BLaER1 treated with 17β-estradiol and CSF1 and Interleukin-3, amounts not matched to agents 10 nM and 100 nM (cell line): ENCODE data around the gene RBM19.

Experiments
- H3K27ac ChIP-seq, 11 experiments: shearing (Covaris generic); formaldehyde crosslinking; 2 replicates each; pipeline ENCODE4 v1.8.1; 2022
- H3K27me3 ChIP-seq, 11 experiments: shearing (Covaris generic); formaldehyde crosslinking; 2 replicates each; pipeline ENCODE4 v1.8.1; 2022
- H3K36me3 ChIP-seq, 11 experiments: shearing (Covaris generic); formaldehyde crosslinking; 2 replicates each; pipeline ENCODE4 v1.8.1; 2022
- H3K4me1 ChIP-seq, 10 experiments: shearing (Covaris generic); formaldehyde crosslinking; 2 replicates each; pipeline ENCODE4 v1.8.1; 2022
- H3K4me2 ChIP-seq, 11 experiments: shearing (Covaris generic); formaldehyde crosslinking; 2 replicates each; pipeline ENCODE4 v1.8.1; 2022
- H3K4me3 ChIP-seq, 10 experiments: shearing (Covaris generic); formaldehyde crosslinking; 2 replicates each; pipeline ENCODE4 v1.8.1; 2022
- H3K9ac ChIP-seq, 11 experiments: shearing (Covaris generic); formaldehyde crosslinking; 2 replicates each; pipeline ENCODE4 v1.8.1; 2022
- H3K9me3 ChIP-seq, 11 experiments: shearing (Covaris generic); formaldehyde crosslinking; replicated peaks in 1 of 11; 2 replicates each; pipeline ENCODE4 v1.8.1; 2022
- H4K20me1 ChIP-seq, 11 experiments: shearing (Covaris generic); formaldehyde crosslinking; 2 replicates each; pipeline ENCODE4 v1.8.1; 2022
- Cebpa-rat ChIP-seq, 11 experiments: shearing (Covaris generic); IDR thresholded peaks; 2 replicates each; pipeline ENCODE4 v1.8.1; 2022

Gene RBM19

DNA sequence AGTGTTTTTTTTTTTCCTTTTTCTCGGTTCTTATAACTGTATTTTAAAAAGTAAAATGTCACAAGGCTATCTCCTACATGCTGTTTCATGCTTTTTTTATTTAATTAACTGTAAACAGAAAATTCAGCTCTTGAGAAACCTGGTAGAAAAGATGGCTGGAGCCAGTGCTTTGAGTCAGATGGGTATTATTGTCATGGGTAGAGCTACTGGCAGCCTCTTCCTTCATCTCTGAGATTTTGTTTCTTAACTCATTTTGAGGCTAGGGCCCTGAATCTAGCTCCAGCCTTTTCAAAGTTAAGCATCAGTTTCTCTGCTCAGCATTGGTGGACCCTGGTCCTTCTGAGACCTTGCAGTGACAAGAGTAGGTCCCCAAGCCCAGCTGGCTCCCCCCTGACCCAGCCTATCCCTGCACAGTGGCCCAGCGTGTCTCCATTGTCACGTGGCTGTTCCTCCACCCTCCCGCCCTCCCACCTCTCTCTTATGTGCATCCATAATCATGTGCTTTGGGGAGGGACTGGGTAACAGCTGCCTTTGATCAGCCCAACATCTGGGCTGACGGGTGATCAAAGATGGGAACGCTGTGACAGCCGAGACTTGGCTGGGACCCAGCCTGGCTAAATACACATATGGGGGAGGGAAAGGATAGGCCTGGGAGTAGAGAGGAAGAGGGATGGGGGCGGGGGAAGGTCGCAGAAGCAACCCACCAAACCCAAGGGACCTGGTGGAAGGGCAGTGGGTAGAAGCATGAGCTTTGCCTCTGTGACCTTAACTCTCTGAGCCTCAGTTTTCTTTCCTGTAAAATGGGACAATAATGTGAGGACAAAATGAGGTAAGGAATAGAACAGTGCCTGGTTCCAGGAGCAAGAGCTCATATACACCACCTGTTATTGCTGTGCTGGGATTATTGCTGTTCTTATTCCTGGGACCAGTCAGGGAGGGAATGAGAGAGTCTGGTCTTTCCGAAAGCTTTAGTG, 24.4 kb upstream of the RBM19 start:
- H3K9me3 ChIP-seq: peaks cover 0 to 21% (median 14%) of the 10 kb centered on the region in 11 experiments; a peak in 13 of 22 replicates
- no peak overlapping the region for H3K4me3 ChIP-seq
- no peak for TF ChIP-seq Cebpa-rat (IDR thresholded peaks at IDR 0.05)
- H3K36me3 ChIP-seq: no peaks in the 10 kb centered on the region
- H3K4me1 ChIP-seq: peaks cover 0 to 11% (median 2%) of the 10 kb centered on the region in 10 experiments; a peak in 6 of 20 replicates
- no peaks in the 10 kb centered on the region for H3K27me3 ChIP-seq
- H3K9ac ChIP-seq: no peak overlapping the region
- H3K27ac ChIP-seq: no peak overlapping the region
- peak overlapping the region in 3 of 11 experiments; percentile 20 to 24 (median 23); a peak in 1 of 22 replicates for H3K4me2 ChIP-seq
- H4K20me1 ChIP-seq: no peaks in the 10 kb centered on the region

GRCh38 chr12:113988976-113989375, 22.9 kb upstream of the RBM19 start:
- Histone ChIP-seq H3K27ac (no peak overlapping the region), H3K4me1 (peaks cover 0 to 11% (median 2%) of the 10 kb centered on the region in 10 experiments; a peak in 6 of 20 replicates), H3K4me2 (no peak overlapping the region), H3K27me3 (no peaks in the 10 kb centered on the region), H3K4me3 (no peak overlapping the region), H4K20me1 (no peaks in the 10 kb centered on the region; a peak in 1 of 22 replicates), H3K9ac (no peak overlapping the region), H3K36me3 (no peaks in the 10 kb centered on the region), H3K9me3 (peaks cover 0 to 21% (median 14%) of the 10 kb centered on the region in 11 experiments; a peak in 13 of 22 replicates)
- no peak for TF ChIP-seq Cebpa-rat (IDR thresholded peaks at IDR 0.05)

DNA sequence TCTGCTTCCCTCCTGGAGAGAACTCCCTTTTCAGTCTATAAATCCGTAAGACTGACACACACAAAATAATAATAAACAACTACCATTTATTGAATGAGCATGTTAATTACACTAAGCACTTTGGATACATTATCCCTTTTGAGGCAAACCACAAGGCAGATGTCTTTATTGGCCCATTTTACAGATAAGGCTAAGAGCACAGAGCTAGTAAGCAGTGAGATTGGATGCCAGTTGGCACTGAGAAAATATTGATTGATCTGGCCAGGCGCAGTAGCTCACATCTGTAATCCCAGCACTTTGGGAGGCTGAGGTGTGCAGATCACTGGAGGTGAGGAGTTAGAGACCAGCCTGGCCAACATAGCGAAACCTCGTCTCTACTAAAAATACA, 21.9 kb upstream of the RBM19 start:
- no peak for TF ChIP-seq Cebpa-rat (IDR thresholded peaks at IDR 0.05)
- no peak overlapping the region for H3K27ac ChIP-seq
- no peaks in the 10 kb centered on the region for H3K27me3 ChIP-seq
- H3K9ac ChIP-seq: no peak overlapping the region
- no peaks in the 10 kb centered on the region; a peak in 1 of 22 replicates for H4K20me1 ChIP-seq
- H3K4me1 ChIP-seq: peaks cover 0 to 12% (median 2%) of the 10 kb centered on the region in 10 experiments; a peak in 6 of 20 replicates
- no peak overlapping the region for H3K4me3 ChIP-seq
- H3K4me2 ChIP-seq: no peak overlapping the region
- no peaks in the 10 kb centered on the region for H3K36me3 ChIP-seq
- H3K9me3 ChIP-seq: peaks cover 0 to 14% (median 10%) of the 10 kb centered on the region in 11 experiments; a peak in 12 of 22 replicates

GRCh38 chr12:113987261-113988063, 21.3 kb upstream of the RBM19 start:
- TF ChIP-seq Cebpa-rat (IDR thresholded peaks at IDR 0.05): no peak
- H3K4me2 ChIP-seq: no peak overlapping the region
- H3K9me3 ChIP-seq: peaks cover 0 to 8% (median 4%) of the 10 kb centered on the region in 11 experiments; a peak in 11 of 22 replicates
- no peaks in the 10 kb centered on the region for H3K27me3 ChIP-seq
- no peaks in the 10 kb centered on the region for H3K36me3 ChIP-seq
- peaks cover 0 to 12% (median 2%) of the 10 kb centered on the region in 10 experiments; a peak in 6 of 20 replicates for H3K4me1 ChIP-seq
- H3K27ac ChIP-seq: no peak overlapping the region
- no peak overlapping the region for H3K4me3 ChIP-seq
- no peak overlapping the region for H3K9ac ChIP-seq
- H4K20me1 ChIP-seq: no peaks in the 10 kb centered on the region; a peak in 1 of 22 replicates

DNA sequence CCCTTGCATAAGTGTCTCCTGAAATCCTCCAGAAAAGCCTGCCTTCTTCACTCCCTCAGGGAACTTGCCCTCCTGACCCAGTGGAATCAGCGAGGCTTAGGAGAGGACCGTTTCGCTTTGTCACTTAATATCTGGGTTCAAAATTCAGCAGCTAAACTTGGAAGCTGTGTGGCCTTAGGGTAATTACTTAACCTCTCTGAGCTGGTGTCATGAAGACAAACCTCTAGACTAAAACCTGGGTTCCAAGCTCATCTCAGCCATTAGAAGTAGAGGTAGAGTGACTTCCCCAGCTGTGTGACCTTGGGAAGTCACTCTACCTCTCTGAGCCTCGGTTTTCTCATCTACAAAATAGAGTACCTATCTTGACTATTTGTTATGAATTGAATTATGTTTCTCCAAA, 18.3 kb upstream of the RBM19 start:
- H3K27me3 ChIP-seq: no peaks in the 10 kb centered on the region
- 0 out of 20 replicates have a peak, but pooled peaks cover 0 to 2% (median 0%) of the 10 kb centered on the region in 10 experiments for H3K4me1 ChIP-seq
- H3K9me3 ChIP-seq: no peaks in the 10 kb centered on the region
- no peaks in the 10 kb centered on the region; a peak in 2 of 22 replicates for H4K20me1 ChIP-seq
- H3K4me2 ChIP-seq: no peak overlapping the region
- no peak overlapping the region for H3K27ac ChIP-seq
- no peak overlapping the region for H3K9ac ChIP-seq
- no peak for TF ChIP-seq Cebpa-rat (IDR thresholded peaks at IDR 0.05)
- H3K36me3 ChIP-seq: no peaks in the 10 kb centered on the region
- no peak overlapping the region for H3K4me3 ChIP-seq

DNA sequence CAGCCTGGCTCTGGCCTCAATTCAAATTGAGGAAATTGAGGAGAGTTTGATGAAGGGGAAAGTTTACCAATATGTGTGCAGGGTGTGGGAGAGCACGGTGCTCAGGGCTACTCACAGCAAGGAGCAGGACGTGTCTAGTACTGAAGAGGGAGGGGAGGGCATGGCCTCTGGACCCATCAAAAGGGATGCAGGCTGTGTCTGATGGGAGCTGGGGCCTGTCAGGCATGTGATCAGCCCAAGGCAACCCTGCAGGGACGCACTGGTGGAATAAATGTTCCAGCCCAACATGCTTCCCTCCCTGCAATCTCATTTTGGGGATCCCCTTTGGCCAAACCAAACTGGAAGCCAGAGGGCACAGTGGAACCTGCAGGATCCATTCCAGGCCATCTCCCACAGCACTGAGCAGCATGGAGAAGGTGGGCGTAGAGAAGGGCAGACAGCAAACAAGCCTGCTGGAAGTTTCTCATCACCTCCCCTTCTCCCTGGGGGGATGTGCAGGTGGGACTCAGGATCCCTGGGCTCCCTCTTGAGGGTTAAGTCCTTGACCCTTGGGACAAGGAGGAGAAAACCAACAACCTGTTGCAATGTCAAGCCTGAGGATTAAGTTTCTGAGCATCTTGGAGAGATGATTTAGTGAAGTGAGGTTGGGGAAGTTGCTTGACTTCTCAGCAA, 17.8 kb upstream of the RBM19 start:
- Histone ChIP-seq H4K20me1 (no peaks in the 10 kb centered on the region; a peak in 2 of 22 replicates), H3K9ac (no peak overlapping the region), H3K9me3 (no peaks in the 10 kb centered on the region), H3K4me3 (no peak overlapping the region), H3K27me3 (no peaks in the 10 kb centered on the region), H3K36me3 (no peaks in the 10 kb centered on the region), H3K4me2 (no peak overlapping the region), H3K4me1 (0 out of 20 replicates have a peak, but pooled peaks cover 0 to 2% (median 0%) of the 10 kb centered on the region in 10 experiments), H3K27ac (no peak overlapping the region)
- TF ChIP-seq Cebpa-rat (IDR thresholded peaks at IDR 0.05): no peak

GRCh38 chr12:113983265-113983664, 17.1 kb upstream of the RBM19 start:
- H3K4me3 ChIP-seq: no peak overlapping the region
- TF ChIP-seq Cebpa-rat (IDR thresholded peaks at IDR 0.05): no peak
- H3K27me3 ChIP-seq: no peaks in the 10 kb centered on the region
- H4K20me1 ChIP-seq: no peaks in the 10 kb centered on the region; a peak in 2 of 22 replicates
- H3K9me3 ChIP-seq: no peaks in the 10 kb centered on the region
- no peak overlapping the region for H3K4me2 ChIP-seq
- H3K9ac ChIP-seq: no peak overlapping the region
- H3K27ac ChIP-seq: no peak overlapping the region
- H3K4me1 ChIP-seq: 0 out of 20 replicates have a peak, but pooled peaks cover 0 to 2% (median 0%) of the 10 kb centered on the region in 10 experiments
- H3K36me3 ChIP-seq: no peaks in the 10 kb centered on the region

DNA sequence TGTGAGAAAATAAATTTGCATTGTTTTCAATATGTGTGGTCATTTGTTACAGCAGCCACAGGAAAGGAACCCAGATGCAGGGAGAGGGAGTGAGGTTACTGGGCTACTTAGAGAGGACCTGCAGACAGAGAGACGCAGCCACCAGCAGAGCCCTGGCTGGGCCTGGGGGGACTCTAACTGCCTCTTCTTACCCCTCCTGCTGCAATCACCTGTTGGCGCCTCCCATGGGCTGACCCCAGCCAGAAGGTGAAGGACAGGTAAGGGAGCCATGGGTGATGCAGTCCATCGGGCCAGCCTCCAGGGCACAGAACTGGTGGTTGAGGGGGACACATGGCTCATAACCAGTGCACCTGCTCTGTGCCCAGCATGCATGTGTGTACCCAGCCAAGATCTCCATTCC, 15.8 kb upstream of the RBM19 start:
- no peak overlapping the region for H3K4me3 ChIP-seq
- H3K4me2 ChIP-seq: no peak overlapping the region
- no peaks in the 10 kb centered on the region; a peak in 2 of 22 replicates for H4K20me1 ChIP-seq
- no peaks in the 10 kb centered on the region for H3K36me3 ChIP-seq
- H3K27ac ChIP-seq: no peak overlapping the region
- H3K9ac ChIP-seq: no peak overlapping the region
- TF ChIP-seq Cebpa-rat (IDR thresholded peaks at IDR 0.05): no peak
- H3K27me3 ChIP-seq: no peaks in the 10 kb centered on the region
- H3K9me3 ChIP-seq: no peaks in the 10 kb centered on the region
- H3K4me1 ChIP-seq: 0 out of 20 replicates have a peak, but pooled peaks cover 0 to 2% (median 0%) of the 10 kb centered on the region in 10 experiments
